Endodermal cell (in vitro differentiated cells): Measurements from ENCODE around the gene RNGTT. TPM values are rescaled to one million over a fixed set of nuclear protein-coding genes. Genes with fewer than 3 reads are reported as not detected.

Experiments
- DNase-seq: peaks from one replicate; pipeline ENCODE4 v3.0.0-alpha.2; 2017
- H3K27ac ChIP-seq: 2 replicates; pipeline ENCODE4 v1.5.1; 2013; ENCODE audit warnings: mild to moderate bottlenecking, low read depth, low read length, moderate library complexity
- H3K27me3 ChIP-seq: 2 replicates; pipeline ENCODE4 v1.6.1; 2013; ENCODE audit warnings: mild to moderate bottlenecking, low read length, moderate library complexity; ENCODE audit not compliant: insufficient read depth, control insufficient read depth, poor library complexity, severe bottlenecking
- H3K36me3 ChIP-seq: 2 replicates; pipeline ENCODE4 v1.7.0; 2013; ENCODE audit warnings: mild to moderate bottlenecking, low read length, moderate library complexity; ENCODE audit not compliant: control insufficient read depth, insufficient read depth
- H3K4me1 ChIP-seq: one replicate; pipeline ENCODE4 v1.7.0; 2013; ENCODE audit warnings: low read length; ENCODE audit not compliant: control insufficient read depth, insufficient read depth
- H3K4me3 ChIP-seq: 2 replicates; pipeline ENCODE4 v1.5.1; 2013; ENCODE audit warnings: mild to moderate bottlenecking, low read length, moderate library complexity
- H3K9ac ChIP-seq: 2 replicates; pipeline ENCODE4 v1.6.1; 2013; ENCODE audit warnings: mild to moderate bottlenecking, low read length, moderate library complexity; ENCODE audit not compliant: poor library complexity, severe bottlenecking; ENCODE audit errors: extremely low read depth
- H3K9me3 ChIP-seq: 2 replicates; pipeline ENCODE4 v1.6.1; 2013; ENCODE audit warnings: mild to moderate bottlenecking, low read length, moderate library complexity; ENCODE audit not compliant: control insufficient read depth
- H3K27ac Mint-ChIP-seq: 2 replicates; pipeline ENCODE4 v1.8.0; 2020; ENCODE audit warnings: mixed read lengths
- H3K27me3 Mint-ChIP-seq: 2 replicates; pipeline ENCODE4 v1.8.0; 2021; ENCODE audit warnings: mild to moderate bottlenecking, mixed read lengths; ENCODE audit not compliant: insufficient read depth
- H3K36me3 Mint-ChIP-seq: 2 replicates; pipeline ENCODE4 v1.8.0; 2020; ENCODE audit warnings: low read depth, mixed read lengths
- H3K4me1 Mint-ChIP-seq: 2 replicates; pipeline ENCODE4 v1.8.0; 2020; ENCODE audit warnings: mixed read lengths
- H3K4me3 Mint-ChIP-seq: 2 replicates; pipeline ENCODE4 v1.8.0; 2020; ENCODE audit warnings: mild to moderate bottlenecking, moderate library complexity, mixed read lengths
- H3K9me3 Mint-ChIP-seq: 2 replicates; pipeline ENCODE4 v1.8.0; 2020; ENCODE audit warnings: mild to moderate bottlenecking, mixed read lengths
- CTCF ChIP-seq: fragments of 200-600 bp; sonication (generic); conservative IDR thresholded peaks from 2 replicates; pipeline ENCODE4 v1.5.0; 2021; ENCODE audit warnings: antibody characterized with exemption, mild to moderate bottlenecking
- WGBS, 2 experiments: methylation state at CpG; one replicate each; pipeline versions ENCODE4 v1.1.5 to v1.1.7; 2013; ENCODE audit warnings: missing lambda C conversion rate in 2 of 2, mixed read lengths in 1 of 2; ENCODE audit not compliant: insufficient coverage in 1 of 2, insufficient read length in 1 of 2; 5-methylcytosine and 5-hydroxymethylcytosine counted together
- total RNA-seq, 2 donors: library from RNA; stranded (reverse); fragmentation: NEBNext Ultra II Directional in 1 of 2; extraction: Animal tissue kit (Norgen Biotek cat#: 25700) in 1 of 2; gene quantifications; 2 replicates in 1 of 2; 3 replicates in 1 of 2; pipeline ENCODE4 v1.2.1, GENCODE V29; 2021

Gene RNGTT
- total RNA-seq, 2 donors from 2014 or later = 21.5 to 28.7 TPM

GRCh38 chr6:88586371-88587149, 376.9 kb downstream of the RNGTT start:
- WGBS, 2 experiments = 91 to 95% methylated on average over 14 to 23 of the region's 23 CpGs
- Histone ChIP-seq H3K27me3 (no peaks in the 10 kb centered on the region), H3K27ac (no peak overlapping the region), H3K4me1 (no peaks in the 10 kb centered on the region), H3K9me3 (peaks cover 5% of the 10 kb centered on the region), H3K36me3 (no peaks in the 10 kb centered on the region), H3K9ac (no peak overlapping the region), H3K4me3 (no peak overlapping the region)
- no peak for TF ChIP-seq CTCF
- DNase-seq = no peak
- Mint-ChIP-seq H3K4me3 (no peak overlapping the region), H3K27ac (no peak overlapping the region), H3K36me3 (no peaks in the 10 kb centered on the region), H3K9me3 (peaks cover 11% of the 10 kb centered on the region), H3K4me1 (peaks cover 5% of the 10 kb centered on the region), H3K27me3 (peaks cover 9% of the 10 kb centered on the region)

GRCh38 chr6:88585276-88585692, 378.1 kb downstream of the RNGTT start:
- H3K36me3 Mint-ChIP-seq = no peaks in the 10 kb centered on the region

GRCh38 chr6:88584581-88585275, 378.7 kb downstream of the RNGTT start:
- peaks cover 11% of the 10 kb centered on the region for H3K9me3 Mint-ChIP-seq
- Histone ChIP-seq H3K4me3 (no peak overlapping the region), H3K9ac (no peak overlapping the region), H3K27ac (no peak overlapping the region), H3K36me3 (no peaks in the 10 kb centered on the region), H3K27me3 (no peaks in the 10 kb centered on the region), H3K4me1 (no peaks in the 10 kb centered on the region), H3K9me3 (peaks cover 5% of the 10 kb centered on the region)
- H3K27me3 Mint-ChIP-seq = peaks cover 9% of the 10 kb centered on the region
- no peak for DNase-seq
- no peak overlapping the region for H3K4me3 Mint-ChIP-seq
- no peak for TF ChIP-seq CTCF
- peaks cover 5% of the 10 kb centered on the region for H3K4me1 Mint-ChIP-seq
- no peak overlapping the region for H3K27ac Mint-ChIP-seq
- no peaks in the 10 kb centered on the region for H3K36me3 Mint-ChIP-seq
- 83 to 84% methylated on average over 9 to 10 of the region's 10 CpGs for WGBS, 2 experiments

More at GRCh38 chr6:88585276-88585692, 378.1 kb downstream of the RNGTT start:
- no peaks in the 10 kb centered on the region for H3K27me3 ChIP-seq
- no peak overlapping the region for H3K9ac ChIP-seq
- Mint-ChIP-seq H3K4me1 (peaks cover 5% of the 10 kb centered on the region), H3K9me3 (peaks cover 11% of the 10 kb centered on the region), H3K27ac (no peak overlapping the region), H3K4me3 (no peak overlapping the region), H3K27me3 (peaks cover 9% of the 10 kb centered on the region)
- no peaks in the 10 kb centered on the region for H3K4me1 ChIP-seq
- DNase-seq = no peak
- no peaks in the 10 kb centered on the region for H3K36me3 ChIP-seq
- TF ChIP-seq CTCF = no peak
- H3K27ac ChIP-seq = no peak overlapping the region
- WGBS, 2 experiments = 87 to 88% methylated on average over 9 of the region's 9 CpGs
- no peak overlapping the region for H3K4me3 ChIP-seq
- peaks cover 5% of the 10 kb centered on the region for H3K9me3 ChIP-seq
